HepG2 (cell line): ENCODE data around the gene RUNDC1. TPM values are rescaled to one million over a fixed set of nuclear protein-coding genes. Genes with fewer than 3 reads are reported as not detected.

Experiments used
- ATF4 ChIP-seq, 2 experiments: fragments of 450-650 bp in 1 of 2; sonication (generic) in 1 of 2; formaldehyde crosslinking; IDR thresholded peaks; 2 replicates each; pipeline versions ENCODE4 v1.5.0 to v1.8.0; 2020 to 2022; ENCODE audit warnings: mild to moderate bottlenecking in 1 of 2, missing genetic modification reagents in 1 of 2
- ATF7 ChIP-seq, 2 experiments: fragments of 450-650 bp in 1 of 2; sonication (generic) in 1 of 2; formaldehyde crosslinking in 1 of 2; IDR thresholded peaks; 2 replicates each; pipeline versions ENCODE4 v1.4.0 to v1.6.1; 2016 to 2020; ENCODE audit warnings: antibody characterized with exemption in 1 of 2, mild to moderate bottlenecking in 1 of 2, missing genetic modification reagents in 1 of 2
- CC2D1A ChIP-seq: sonication (generic); formaldehyde crosslinking; IDR thresholded peaks from 2 replicates; pipeline ENCODE4 v1.8.1; 2023; ENCODE audit warnings: mild to moderate bottlenecking, missing genetic modification reagents
- CERS6 ChIP-seq: sonication (generic); formaldehyde crosslinking; IDR thresholded peaks from 2 replicates; pipeline ENCODE4 v1.5.0; 2020; ENCODE audit warnings: missing genetic modification reagents
- GABPA ChIP-seq, 2 experiments: IDR thresholded peaks; 2 replicates each; pipeline ENCODE4 v1.6.1; 2011 to 2016; ENCODE audit warnings: low read depth in 2 of 2, low read length in 1 of 2, missing biosample characterization in 1 of 2, missing genetic modification characterization in 1 of 2
- KDM2A ChIP-seq: sonication (generic); formaldehyde crosslinking; IDR thresholded peaks from 2 replicates; pipeline ENCODE4 v1.4.0; 2020; ENCODE audit warnings: low read depth, missing genetic modification reagents, borderline replicate concordance
- PHF20 ChIP-seq: sonication (generic); formaldehyde crosslinking; IDR thresholded peaks from 2 replicates; pipeline ENCODE4 v1.5.0; 2020; ENCODE audit warnings: mild to moderate bottlenecking, missing genetic modification reagents
- SAP130 ChIP-seq: IDR thresholded peaks from 2 replicates; pipeline ENCODE4 v1.6.1; 2016; ENCODE audit warnings: low read depth
- SRF ChIP-seq: IDR thresholded peaks from 2 replicates; pipeline ENCODE4 v1.6.1; 2011; ENCODE audit warnings: mild to moderate bottlenecking, low read depth, low read length, moderate library complexity
- THAP9 ChIP-seq: sonication (generic); formaldehyde crosslinking; IDR thresholded peaks from 2 replicates; pipeline ENCODE4; 2020; ENCODE audit warnings: missing genetic modification reagents, mild to moderate bottlenecking, borderline replicate concordance
- ZBTB26 ChIP-seq: IDR thresholded peaks from 2 replicates; pipeline ENCODE4 v1.6.1; 2016; ENCODE audit warnings: missing compliant biosample characterization, missing genetic modification reagents, borderline replicate concordance
- ZFP36L2 ChIP-seq: sonication (generic); formaldehyde crosslinking; IDR thresholded peaks from 2 replicates; pipeline ENCODE4 v1.4.0; 2020; ENCODE audit warnings: missing genetic modification reagents
- ZNF512 ChIP-seq: sonication (generic); formaldehyde crosslinking; IDR thresholded peaks from 2 replicates; pipeline ENCODE4 v1.4.0; 2020; ENCODE audit warnings: mild to moderate bottlenecking, missing genetic modification reagents
- ZNF574 ChIP-seq: sonication (generic); formaldehyde crosslinking; IDR thresholded peaks from 2 replicates; pipeline ENCODE4 v1.4.0; 2020; ENCODE audit warnings: missing genetic modification reagents
- ZNF784 ChIP-seq: sonication (generic); formaldehyde crosslinking; IDR thresholded peaks from 2 replicates; pipeline ENCODE4 v1.5.1; 2020; ENCODE audit warnings: missing genetic modification reagents, mild to moderate bottlenecking, borderline replicate concordance
- ZNF850 ChIP-seq: sonication (generic); formaldehyde crosslinking; conservative IDR thresholded peaks from 2 replicates; pipeline ENCODE4 v1.9.0; 2021; ENCODE audit warnings: mild to moderate bottlenecking, missing genetic modification reagents
- polyA plus RNA-seq, 8 experiments: library from polyadenylated mRNA; depleted of rRNA in 3 of 8; stranded (reverse) in 7 of 8; unstranded in 1 of 8; fragments of >200 nt; fragmentation: Illumina TruSeq in 4 of 8; extraction: Trizol in 4 of 8; gene quantifications; 2 replicates each; pipeline versions ENCODE4 v1.2.1 to v1.2.3, GENCODE V29; 2011 to 2016; ENCODE audit warnings: low read depth in 4 of 8, missing spikeins in 1 of 8, mixed read lengths in 1 of 8; ENCODE audit not compliant: insufficient read depth in 1 of 8
- total RNA-seq, 5 experiments: library from RNA; depleted of rRNA; stranded (reverse); fragments of >200 nt; fragmentation: Illumina TruSeq; extraction: Trizol; gene quantifications; 2 replicates each; pipeline ENCODE4 v1.2.3, GENCODE V29; 2016; ENCODE audit warnings: low read depth in 1 of 5

The RUNDC1 gene
- total and polyA plus RNA-seq, 2 of the 13 experiments (the other 11 are each of a cell fraction or from before 2014, with no cell fraction given): 10.3 to 11.4 TPM

GRCh38 chr17:42979511-42980273, 673 bp upstream of the RUNDC1 start, which contains the start of gene PTGES3L (continued):
- TF ChIP-seq CERS6 (CRISPR knock-in tag) (no peak), ATF4 (CRISPR knock-in tag; IDR thresholded peaks at IDR 0.05) (no peak), ZNF512 (no peak), ZNF574 (no peak), ZNF850 (CRISPR knock-in tag) (no peak), ZFP36L2 (CRISPR knock-in tag) (no peak), ZNF784 (CRISPR knock-in tag) (no peak), CC2D1A (CRISPR knock-in tag) (no peak), THAP9 (no peak; the same call in 1 of the 2 replicates), PHF20 (CRISPR knock-in tag) (no peak; the same call in 1 of the 2 replicates), SRF (peak; percentile 95), SAP130 (CRISPR knock-in tag) (no peak), ATF7 (IDR thresholded peaks at IDR 0.05) (no peak), ATF7 (CRISPR knock-in tag; IDR thresholded peaks at IDR 0.05) (no peak), KDM2A (CRISPR knock-in tag) (no peak; the same call in 1 of the 2 replicates), ZBTB26 (CRISPR knock-in tag) (no peak), GABPA (IDR thresholded peaks at IDR 0.05; ENCODE audit: low read depth, low read length) (peak; percentile 62), GABPA (CRISPR knock-in tag; IDR thresholded peaks at IDR 0.05; ENCODE audit: low read depth) (peak; percentile 77)
